Nucleus accumbens (tissue), 56 donors: ENCODE data around the gene SLC25A29.
"Not testable (repeated sequence)": the region's sequence is repeated elsewhere in the genome, so short reads cannot be mapped to it uniquely, and the experiment has no call there.

Source experiments
- DNase-seq, 56 donors: peaks; one replicate each; lab custom pipeline; 2025; lab: John Stamatoyannopoulos, UW

The SLC25A29 gene

GRCh38 chr14:100283436-100283835 lies 22.8 kb downstream of the SLC25A29 start:
- DNase-seq = not testable (repeated sequence)

GRCh38 chr14:100282766-100283419 lies 23.4 kb downstream of the SLC25A29 start:
- no peak for DNase-seq

DNA sequence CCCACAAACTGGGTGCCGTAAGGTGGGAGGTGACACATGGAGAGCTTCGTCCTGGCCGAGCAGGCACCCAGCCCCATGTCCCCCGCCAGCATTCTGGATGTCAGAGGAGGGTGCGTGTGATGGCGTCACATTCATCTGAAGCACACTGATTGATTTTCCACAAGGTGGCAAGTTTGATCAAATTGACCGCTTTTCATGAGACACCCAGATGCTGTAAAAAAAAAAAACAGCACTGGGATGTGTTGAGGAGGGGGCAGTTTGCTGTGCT lies 24.2 kb downstream of the SLC25A29 start:
- DNase-seq = no peak

DNA sequence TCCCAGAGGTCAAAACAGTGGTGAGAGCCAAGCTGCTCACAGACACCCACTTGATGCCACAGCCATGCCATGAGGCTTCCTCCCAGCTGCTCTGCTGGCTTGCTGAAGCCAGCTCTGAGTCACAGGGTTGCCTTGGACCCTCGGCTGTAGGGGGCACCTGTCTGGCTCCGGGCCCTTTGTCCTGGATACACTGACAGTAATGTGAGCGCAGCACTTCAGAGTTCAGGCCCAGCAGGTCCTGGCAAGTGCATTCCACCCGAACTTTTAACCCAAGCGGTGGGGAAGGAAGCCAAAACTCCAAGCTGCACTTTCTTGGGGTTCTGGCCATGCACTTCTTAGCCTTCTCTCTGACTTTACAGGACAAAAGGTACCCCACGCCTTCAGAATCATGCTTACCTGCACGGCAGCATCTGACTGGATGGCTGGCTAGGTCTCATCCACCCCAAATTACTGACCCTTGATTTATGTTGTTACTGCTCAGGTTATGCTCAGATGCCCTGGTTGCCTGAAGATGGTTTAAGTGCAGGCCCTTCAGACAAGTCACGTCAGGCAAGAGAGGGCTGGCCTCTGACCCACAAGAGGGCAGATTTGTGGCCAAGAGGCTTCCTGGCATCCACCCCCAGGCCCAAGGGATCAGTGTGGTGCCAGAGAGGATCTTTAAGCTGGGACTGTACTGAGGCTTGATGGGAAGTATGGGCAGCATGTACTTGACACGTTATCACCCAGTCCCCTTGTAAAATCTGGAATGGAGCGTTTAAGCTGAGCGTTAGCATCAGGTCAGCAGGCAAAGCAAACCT lies 24.8 kb downstream of the SLC25A29 start:
- DNase-seq = no peak

DNA sequence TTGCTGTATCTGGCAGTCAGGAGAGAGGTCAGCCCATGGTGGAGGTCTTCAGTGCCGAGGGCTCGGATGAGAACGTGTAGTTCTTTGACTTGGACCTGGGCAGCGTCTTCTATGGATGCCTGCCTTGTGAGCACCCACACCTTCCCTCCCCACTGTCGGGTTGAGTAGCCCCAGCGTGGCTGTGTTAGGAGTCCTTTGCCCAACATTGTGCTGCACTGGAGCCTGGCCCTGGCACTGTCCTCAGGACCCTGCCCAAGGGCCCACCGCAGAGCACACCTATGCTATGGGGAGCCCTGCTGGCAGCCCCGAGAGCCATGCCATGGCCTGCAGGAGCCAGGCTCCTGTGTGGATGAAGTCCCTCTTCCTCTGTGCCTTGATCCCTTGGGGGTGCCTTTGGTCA lies 26.7 kb downstream of the SLC25A29 start:
- no peak for DNase-seq

DNA sequence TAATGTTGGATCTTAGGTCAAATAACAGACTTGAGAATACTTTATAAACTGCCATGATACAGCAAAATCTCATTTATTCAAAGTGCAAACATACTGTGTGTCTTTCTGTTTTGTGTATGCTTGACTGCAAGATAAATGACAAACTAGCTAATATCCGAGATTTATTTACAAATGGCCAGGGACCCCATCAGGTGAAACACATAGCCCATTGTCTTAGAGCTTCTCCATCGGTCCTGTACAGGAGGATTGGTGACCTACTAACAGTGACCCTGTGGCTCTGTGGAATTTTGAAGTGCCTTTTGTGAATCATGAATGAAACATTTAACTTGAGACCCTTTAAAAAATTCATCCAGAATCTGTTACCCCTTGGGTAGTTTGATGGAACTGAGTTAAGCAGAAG lies 27.1 kb downstream of the SLC25A29 start:
- no peak for DNase-seq

- no peak for DNase-seq
Measured at GRCh38 chr14:100278702-100279101, 27.5 kb downstream of the SLC25A29 start.

GRCh38 chr14:100275214-100275613 lies 31.0 kb downstream of the SLC25A29 start:
- DNase-seq = no peak

DNA sequence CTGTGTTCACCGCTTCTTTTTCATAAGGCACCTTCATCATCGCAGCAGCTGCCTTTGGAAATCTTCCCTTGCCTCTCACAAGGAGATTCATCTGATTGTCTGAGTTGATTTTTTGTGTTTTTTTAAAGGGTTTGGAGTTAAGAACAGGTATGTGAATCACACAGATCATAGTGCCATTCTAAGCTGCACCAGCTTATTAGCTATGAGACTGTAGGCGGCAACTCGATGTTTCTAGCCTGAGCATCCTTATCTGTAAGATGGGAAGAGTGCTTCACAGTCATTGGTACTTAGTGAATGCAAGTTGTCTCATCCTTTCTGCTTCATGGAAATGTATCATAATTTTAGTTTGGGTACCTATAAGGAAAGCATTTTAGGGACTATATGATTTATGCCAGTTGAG lies 32.0 kb downstream of the SLC25A29 start:
- DNase-seq = peak in 3 of 56 donors; percentile 16 to 40 (median 24)

DNA sequence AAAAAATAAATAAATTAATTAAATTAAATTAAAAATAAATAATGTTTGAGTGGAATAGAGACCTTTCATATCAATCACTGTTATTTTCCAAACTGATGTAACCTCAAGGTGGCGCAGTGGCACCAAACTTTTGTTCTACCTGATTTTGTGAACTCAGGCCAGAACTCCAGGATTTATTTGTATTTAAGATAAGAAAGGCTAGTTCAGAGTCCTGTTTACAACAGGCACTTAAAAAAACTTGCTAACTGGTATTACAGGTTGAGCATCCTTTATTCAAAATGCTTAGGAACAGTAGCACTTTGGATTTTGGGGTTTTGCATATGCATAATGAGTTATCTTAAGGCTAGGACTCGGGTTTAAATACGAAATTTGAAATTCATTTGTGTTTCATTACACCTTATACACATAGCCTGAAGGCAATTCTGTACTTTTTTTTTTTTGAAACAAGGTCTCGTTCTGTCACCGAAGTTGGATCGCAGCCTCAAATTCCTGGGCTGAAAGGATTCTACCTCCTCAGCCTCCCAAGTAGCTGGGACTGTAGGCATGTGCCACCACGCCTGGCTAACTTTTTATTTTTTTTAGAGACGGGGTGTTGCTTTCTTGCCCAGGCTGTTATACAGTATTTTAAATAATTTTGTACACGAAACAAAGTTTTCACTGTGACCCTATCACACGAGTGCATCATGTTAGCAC lies 34.9 kb downstream of the SLC25A29 start:
- peak in 1 of 56 donors; percentile 15 for DNase-seq

DNA sequence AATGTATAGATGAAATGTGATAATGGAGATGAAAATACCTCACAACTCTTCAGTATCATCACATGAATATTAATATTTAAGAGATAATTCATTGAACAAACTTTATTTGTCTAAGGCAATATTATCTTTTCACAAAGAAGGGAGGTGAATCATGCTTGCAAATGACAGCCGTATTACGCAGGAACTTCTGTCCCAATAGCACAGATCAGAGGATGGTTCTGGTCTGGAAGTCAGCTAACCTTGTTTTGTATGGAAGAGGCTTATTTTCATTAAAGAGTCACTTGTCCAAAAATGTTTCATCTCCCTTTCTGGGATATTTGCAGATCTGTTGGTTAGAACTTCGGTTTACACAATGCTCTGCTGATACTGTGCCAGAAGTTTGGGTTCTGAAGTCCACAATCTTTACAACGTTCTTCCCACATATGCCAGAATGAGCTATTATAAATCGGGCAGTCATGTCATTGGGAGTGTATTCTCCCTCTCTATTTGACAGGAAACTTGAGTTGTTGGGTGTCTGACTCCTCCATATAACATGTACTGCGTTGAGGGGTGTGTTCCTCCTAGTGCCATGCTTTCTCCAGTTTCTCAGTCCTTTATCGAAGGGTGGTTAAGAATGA lies 37.5 kb downstream of the SLC25A29 start:
- no peak for DNase-seq

GRCh38 chr14:100267990-100268389 lies 38.3 kb downstream of the SLC25A29 start:
- no peak for DNase-seq

GRCh38 chr14:100263141-100263540 lies 43.1 kb downstream of the SLC25A29 start:
- no peak for DNase-seq

- no peak for DNase-seq
Measured at GRCh38 chr14:100262545-100262944, 43.7 kb downstream of the SLC25A29 start.

GRCh38 chr14:100261621-100262020 lies 44.6 kb downstream of the SLC25A29 start:
- no peak for DNase-seq

- no peak for DNase-seq
Measured at GRCh38 chr14:100256339-100256895, 49.8 kb downstream of the SLC25A29 start.

DNA sequence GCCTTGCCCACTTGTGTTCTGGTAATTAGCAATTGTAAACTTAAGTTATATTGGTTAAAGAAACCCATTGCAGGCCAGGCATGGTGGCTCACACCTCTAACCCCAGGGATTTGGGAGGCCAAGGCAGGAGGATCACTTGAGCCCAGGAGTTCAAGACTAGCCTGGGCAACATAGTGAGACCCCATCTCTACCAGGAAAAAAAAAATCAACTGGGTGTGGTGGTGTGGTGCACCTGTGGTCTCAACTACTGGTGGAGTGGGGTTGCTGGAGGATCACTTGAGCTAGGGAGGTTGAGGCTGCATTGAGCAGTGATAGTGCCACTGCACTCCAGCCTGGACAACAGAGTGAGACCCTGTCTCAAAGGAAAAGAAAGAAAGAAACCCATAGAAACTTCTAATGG lies 53.6 kb downstream of the SLC25A29 start:
- DNase-seq = no peak

- no peak for DNase-seq
Measured at GRCh38 chr14:100250732-100251465, 55.3 kb downstream of the SLC25A29 start.

DNA sequence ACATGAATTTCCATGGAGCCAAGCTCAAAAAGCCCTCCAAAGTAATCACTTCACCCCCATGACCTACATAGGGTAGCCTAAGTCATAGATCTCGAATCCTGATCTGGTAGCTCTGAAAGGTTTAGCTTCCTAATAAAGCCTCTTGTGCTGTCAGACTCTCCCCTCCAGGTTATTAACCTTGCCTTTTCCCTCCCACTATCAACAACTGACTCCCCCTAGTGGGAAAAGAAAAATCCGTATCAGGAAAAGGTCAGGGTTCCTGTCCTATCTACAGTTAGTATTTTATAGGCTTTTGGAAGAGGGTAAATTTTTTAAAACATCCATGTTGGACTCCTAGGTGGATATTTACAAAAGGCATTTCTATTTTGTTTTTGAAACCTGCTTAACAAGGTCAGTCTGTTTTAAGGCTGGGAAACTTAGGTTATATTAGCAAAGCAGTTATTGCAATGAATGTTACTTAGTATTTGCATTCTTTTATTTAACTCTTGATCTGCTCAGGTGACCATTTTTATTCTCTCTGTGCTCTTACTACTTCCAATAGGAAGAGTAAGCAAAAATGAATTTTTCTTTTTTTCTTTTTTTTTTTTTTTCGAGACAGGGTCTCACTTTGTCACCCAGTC lies 59.3 kb downstream of the SLC25A29 start:
- DNase-seq = no peak

- no peak for DNase-seq
Measured at GRCh38 chr14:100243020-100243419, 63.2 kb downstream of the SLC25A29 start.
